Measurements from ENCODE around the gene GGTLC1.
"Not testable (repeated sequence)": the region's sequence is repeated elsewhere in the genome, so short reads cannot be mapped to it uniquely, and the experiment has no call there.

GGTLC1 gene

GRCh38 chr20:23994001-23994633 lies 5.5 kb upstream of the GGTLC1 start:
- not testable (repeated sequence) for DNase-seq

- not testable (repeated sequence) for DNase-seq
Observed at GRCh38 chr20:23993440-23993839, 4.9 kb upstream of the GGTLC1 start.

GRCh38 chr20:23990296-23990695 lies 1.7 kb upstream of the GGTLC1 start:
- DNase-seq, result not testable (repeated sequence)

- DNase-seq, result not testable (repeated sequence)
Observed at GRCh38 chr20:23988966-23989365, 387 bp upstream of the GGTLC1 start.

- not testable (repeated sequence) for DNase-seq
Observed at GRCh38 chr20:23986716-23987115, 1.9 kb downstream of the GGTLC1 start.

- not testable (repeated sequence) for DNase-seq
Observed at GRCh38 chr20:23986310-23986709, 2.3 kb downstream of the GGTLC1 start.

GRCh38 chr20:23985790-23986225 lies 2.8 kb downstream of the GGTLC1 start:
- not testable (repeated sequence) for DNase-seq

- not testable (repeated sequence) for DNase-seq
Observed at GRCh38 chr20:23985066-23985789, 3.4 kb downstream of the GGTLC1 start.

- DNase-seq, result not testable (repeated sequence)
Observed at GRCh38 chr20:23984476-23985023, 4.0 kb downstream of the GGTLC1 start.

GRCh38 chr20:23982112-23983018 lies 6.2 kb downstream of the GGTLC1 start:
- DNase-seq, result not testable (repeated sequence)

GRCh38 chr20:23981526-23981925 lies 7.1 kb downstream of the GGTLC1 start:
- DNase-seq, result not testable (repeated sequence)

- not testable (repeated sequence) for DNase-seq
Observed at GRCh38 chr20:23981014-23981413, 7.6 kb downstream of the GGTLC1 start.

GRCh38 chr20:23979899-23980811 lies 8.4 kb downstream of the GGTLC1 start:
- not testable (repeated sequence) for DNase-seq

GRCh38 chr20:23979380-23979779 lies 9.2 kb downstream of the GGTLC1 start:
- not testable (repeated sequence) for DNase-seq

GRCh38 chr20:23978457-23978856 lies 10.1 kb downstream of the GGTLC1 start:
- not testable (repeated sequence) for DNase-seq

GRCh38 chr20:23974966-23975365 lies 13.6 kb downstream of the GGTLC1 start:
- no peak for DNase-seq

GRCh38 chr20:23971310-23971709 lies 17.3 kb downstream of the GGTLC1 start:
- no peak for DNase-seq

- DNase-seq, result no peak
Observed at GRCh38 chr20:23970049-23970448, 18.5 kb downstream of the GGTLC1 start.

- DNase-seq, result no peak
Observed at GRCh38 chr20:23967616-23967979, 21.0 kb downstream of the GGTLC1 start.

GRCh38 chr20:23966927-23967615 lies 21.5 kb downstream of the GGTLC1 start:
- no peak for DNase-seq

- no peak for DNase-seq
Observed at GRCh38 chr20:23966298-23966697, 22.3 kb downstream of the GGTLC1 start.

All from CD4-positive, alpha-beta T cell treated with Interleukin-4 for 4 hours (primary cell).